ENCODE results near the gene PANK4.

DNA sequence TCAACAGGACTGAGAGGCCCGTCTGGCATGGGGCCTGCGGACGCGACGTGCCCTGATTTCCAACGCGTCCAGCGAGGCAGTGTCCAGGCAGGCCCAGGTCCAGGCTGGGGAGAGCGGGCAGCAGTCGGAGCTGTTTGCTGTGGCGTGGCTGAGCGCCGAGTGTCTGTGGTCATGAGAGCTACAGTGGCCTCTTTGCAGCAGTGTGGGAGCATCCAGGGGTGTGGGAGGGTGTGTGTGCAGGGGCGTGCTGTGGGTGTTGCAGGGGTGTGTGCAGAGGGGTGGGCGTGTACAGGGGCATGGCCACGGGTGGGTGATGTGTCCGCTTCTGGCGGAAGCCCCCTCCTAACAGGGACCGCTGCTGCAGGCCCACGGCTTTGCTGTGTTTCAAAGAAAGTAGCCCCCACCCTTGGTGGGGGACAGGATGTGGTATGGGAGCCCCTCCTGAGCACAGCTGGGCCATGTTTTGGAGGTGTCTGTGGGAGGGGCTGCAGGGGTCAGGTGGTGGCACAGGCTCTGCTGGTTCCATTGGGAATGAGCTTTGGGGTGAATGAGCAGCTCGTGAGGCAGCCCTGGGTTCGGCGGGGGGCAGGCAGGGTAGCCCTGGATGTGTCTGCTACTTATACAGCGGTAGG is 32.6 kb downstream of the PANK4 start:
- TF ChIP-seq, protein P1, sequence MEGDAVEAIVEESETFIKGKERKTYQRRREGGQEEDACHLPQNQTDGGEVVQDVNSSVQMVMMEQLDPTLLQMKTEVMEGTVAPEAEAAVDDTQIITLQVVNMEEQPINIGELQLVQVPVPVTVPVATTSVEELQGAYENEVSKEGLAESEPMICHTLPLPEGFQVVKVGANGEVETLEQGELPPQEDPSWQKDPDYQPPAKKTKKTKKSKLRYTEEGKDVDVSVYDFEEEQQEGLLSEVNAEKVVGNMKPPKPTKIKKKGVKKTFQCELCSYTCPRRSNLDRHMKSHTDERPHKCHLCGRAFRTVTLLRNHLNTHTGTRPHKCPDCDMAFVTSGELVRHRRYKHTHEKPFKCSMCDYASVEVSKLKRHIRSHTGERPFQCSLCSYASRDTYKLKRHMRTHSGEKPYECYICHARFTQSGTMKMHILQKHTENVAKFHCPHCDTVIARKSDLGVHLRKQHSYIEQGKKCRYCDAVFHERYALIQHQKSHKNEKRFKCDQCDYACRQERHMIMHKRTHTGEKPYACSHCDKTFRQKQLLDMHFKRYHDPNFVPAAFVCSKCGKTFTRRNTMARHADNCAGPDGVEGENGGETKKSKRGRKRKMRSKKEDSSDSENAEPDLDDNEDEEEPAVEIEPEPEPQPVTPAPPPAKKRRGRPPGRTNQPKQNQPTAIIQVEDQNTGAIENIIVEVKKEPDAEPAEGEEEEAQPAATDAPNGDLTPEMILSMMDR (IDR thresholded peaks at IDR 0.05) = no peak
- TF ChIP-seq POLR2A (IDR thresholded peaks at IDR 0.05) = no peak
